ENCODE data around the gene STOML1.
A peak's percentile ranks its signal among the peaks of the same experiment; 100 is the strongest.
"Not testable (repeated sequence)": the region's sequence is repeated elsewhere in the genome, so short reads cannot be mapped to it uniquely, and the experiment has no call there.

Gene STOML1

DNA sequence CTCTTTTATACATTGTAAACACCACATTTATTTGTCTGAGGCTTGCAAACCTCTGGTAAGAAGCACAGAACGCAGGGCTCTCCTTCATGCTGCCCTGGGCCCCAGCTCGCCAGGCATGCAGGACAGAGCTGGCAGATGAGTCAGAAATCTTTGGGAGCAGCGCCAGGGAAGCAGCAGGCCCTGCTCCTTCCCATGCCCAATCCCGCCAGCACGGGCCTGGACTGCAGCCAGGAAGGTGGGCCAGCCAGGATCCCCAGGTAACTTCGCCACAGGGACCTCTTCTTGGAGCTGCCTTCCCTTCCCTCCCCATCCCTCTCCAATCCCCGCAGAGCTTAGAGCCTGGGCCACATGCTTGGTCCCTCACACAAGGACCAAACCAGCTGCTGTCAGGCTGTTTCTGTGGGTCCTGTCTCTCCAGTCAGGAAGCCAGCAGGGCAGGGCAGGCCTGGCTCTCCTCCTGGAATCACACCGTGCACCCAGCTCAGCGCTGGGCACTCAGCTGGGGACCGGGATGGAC, 8.8 kb downstream of the STOML1 start:
- no peak for DNase-seq
- WGBS (ENCODE audit: insufficient coverage) = 46% methylated on average over 5 of the region's 10 CpGs
- Histone ChIP-seq H3K27me3 (replicated peaks in 2 of 5; ENCODE audit: control insufficient read depth in 4 of 5, insufficient read depth in 5 of 5, low read length in 4 of 5) (no peaks in the 10 kb centered on the region), H3K4me1 (ENCODE audit: control extremely low read depth in 1 of 4, control insufficient read depth in 4 of 4, insufficient read depth in 4 of 4, low read length in 3 of 4) (peaks cover 23 to 84% (median 74%) of the 10 kb centered on the region in 4 experiments), H3K4me3 (ENCODE audit: control insufficient read depth in 1 of 7, extremely low read depth in 1 of 7, insufficient read depth in 4 of 7, low read depth in 2 of 7, low read length in 6 of 7) (peak overlapping the region in 2 of 7 experiments; percentile 19 to 36), H3K36me3 (ENCODE audit: control insufficient read depth in 4 of 4, insufficient read depth in 4 of 4, low read length in 3 of 4) (no peaks in the 10 kb centered on the region), H3K27ac (ENCODE audit: insufficient read depth in 1 of 2, low read depth in 1 of 2, low read length in 2 of 2, poor library complexity in 1 of 2, severe bottlenecking in 2 of 2) (peak overlapping the region in 1 of 2 experiments; percentile 50), H3K9me3 (ENCODE audit: control extremely low read depth in 1 of 5, control insufficient read depth in 4 of 5, insufficient read depth in 2 of 5, low read depth in 1 of 5, low read length in 4 of 5) (no peaks in the 10 kb centered on the region)
- POLR2A ChIA-PET = interaction anchor here (1.0 kb wide), 1 partner anchor 9 kb away, joined by 4 read pairs; no protein-coding TSS in a partner anchor
- CTCF ChIA-PET = interaction anchor here (1.0 to 3.7 kb wide), 4 partner anchors 9 to 66 kb away, joined by 3 to 25 read pairs (median 5); partner anchors contain the start of gene PML

DNA sequence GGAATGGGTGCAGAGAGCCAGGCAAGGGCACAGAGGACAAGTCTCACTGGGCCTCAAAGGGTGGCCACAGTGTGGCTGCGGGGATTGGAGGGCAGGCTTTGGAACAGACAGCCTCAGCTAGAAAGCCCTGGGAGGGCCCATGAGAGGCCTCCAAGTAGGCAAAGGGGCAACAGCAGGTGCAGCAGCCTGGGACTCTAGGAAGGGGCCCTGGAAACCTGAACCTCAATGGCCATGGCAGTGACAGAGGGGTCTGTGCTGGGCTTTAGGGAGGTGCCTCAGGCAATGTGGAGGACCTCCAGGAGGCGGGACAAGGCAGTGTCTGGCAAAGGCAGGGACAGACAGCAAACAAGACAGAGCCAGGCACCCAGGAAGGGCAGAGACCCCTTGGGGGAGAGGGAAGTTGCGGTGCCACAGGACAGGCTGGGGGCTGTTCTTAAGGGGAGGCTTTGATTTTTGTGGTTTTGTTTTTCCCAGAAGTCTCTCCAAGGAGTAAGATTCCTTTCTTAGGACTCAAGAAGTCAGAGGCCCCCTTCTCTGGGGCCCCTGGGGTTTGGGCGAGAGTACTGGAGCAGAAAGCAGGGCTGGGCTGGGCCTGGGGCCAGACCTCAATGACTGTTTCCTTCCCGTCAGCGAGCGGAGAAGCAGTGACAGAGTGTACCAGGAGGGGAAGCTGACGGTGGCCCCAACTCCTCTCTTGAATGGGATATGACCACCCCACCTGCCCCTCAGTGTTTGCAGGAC, 9.7 kb downstream of the STOML1 start:
- WGBS (ENCODE audit: insufficient coverage) = 6% methylated on average over 8 of the region's 8 CpGs
- ChIA-PET CTCF (interaction anchor here (1.0 to 3.7 kb wide), 4 partner anchors 8 to 66 kb away, joined by 3 to 25 read pairs (median 4); partner anchors contain the start of gene PML), POLR2A (interaction anchor here (1.0 kb wide), 1 partner anchor 8 kb away, joined by 4 read pairs; no protein-coding TSS in a partner anchor)
- H3K9me3 ChIP-seq (ENCODE audit: control extremely low read depth in 1 of 5, control insufficient read depth in 4 of 5, insufficient read depth in 2 of 5, low read depth in 1 of 5, low read length in 4 of 5) = no peaks in the 10 kb centered on the region
- H3K4me3 ChIP-seq (ENCODE audit: control insufficient read depth in 1 of 7, extremely low read depth in 1 of 7, insufficient read depth in 4 of 7, low read depth in 2 of 7, low read length in 6 of 7) = peak overlapping the region in 5 of 7 experiments; percentile 8 to 62 (median 42)
- H3K4me1 ChIP-seq (ENCODE audit: control extremely low read depth in 1 of 4, control insufficient read depth in 4 of 4, insufficient read depth in 4 of 4, low read length in 3 of 4) = peaks cover 23 to 75% (median 69%) of the 10 kb centered on the region in 4 experiments
- H3K36me3 ChIP-seq (ENCODE audit: control insufficient read depth in 4 of 4, insufficient read depth in 4 of 4, low read length in 3 of 4) = no peaks in the 10 kb centered on the region
- peak; percentile 83 to 95 (median 93) for DNase-seq
- H3K27ac ChIP-seq (ENCODE audit: insufficient read depth in 1 of 2, low read depth in 1 of 2, low read length in 2 of 2, poor library complexity in 1 of 2, severe bottlenecking in 2 of 2) = peak overlapping the region; percentile 36 to 82
- no peaks in the 10 kb centered on the region for H3K27me3 ChIP-seq (replicated peaks in 2 of 5; ENCODE audit: control insufficient read depth in 4 of 5, insufficient read depth in 5 of 5, low read length in 4 of 5)

DNA sequence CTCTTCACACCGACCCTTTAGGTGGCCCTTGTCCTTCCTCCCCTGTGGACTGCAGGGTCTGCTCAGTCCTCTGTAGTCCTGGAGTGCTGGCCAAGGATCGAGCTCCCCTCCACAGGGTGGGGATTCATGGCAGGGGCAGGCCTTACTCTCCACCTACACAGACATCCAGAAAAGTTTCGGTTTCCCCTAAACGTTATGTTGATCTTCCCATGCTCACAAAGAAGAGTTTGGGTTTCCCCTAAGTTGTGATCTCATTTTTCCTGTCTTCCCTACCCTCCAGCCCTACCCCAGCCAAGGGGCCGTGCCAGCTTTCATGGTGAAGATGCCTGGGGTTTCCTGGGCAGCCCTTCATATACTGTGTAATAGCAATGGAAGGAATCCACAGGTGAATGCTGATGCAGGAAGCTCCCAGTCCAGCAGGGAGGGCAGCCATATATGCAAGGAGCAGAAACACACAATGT, 10.3 kb downstream of the STOML1 start:
- Histone ChIP-seq H3K4me1 (ENCODE audit: control extremely low read depth in 1 of 4, control insufficient read depth in 4 of 4, insufficient read depth in 4 of 4, low read length in 3 of 4) (peaks cover 23 to 70% (median 66%) of the 10 kb centered on the region in 4 experiments), H3K4me3 (ENCODE audit: control insufficient read depth in 1 of 7, extremely low read depth in 1 of 7, insufficient read depth in 4 of 7, low read depth in 2 of 7, low read length in 6 of 7) (peak overlapping the region in 3 of 7 experiments; percentile 37 to 62 (median 59)), H3K9me3 (ENCODE audit: control extremely low read depth in 1 of 5, control insufficient read depth in 4 of 5, insufficient read depth in 2 of 5, low read depth in 1 of 5, low read length in 4 of 5) (no peaks in the 10 kb centered on the region), H3K27ac (ENCODE audit: insufficient read depth in 1 of 2, low read depth in 1 of 2, low read length in 2 of 2, poor library complexity in 1 of 2, severe bottlenecking in 2 of 2) (peak overlapping the region; percentile 36 to 82), H3K27me3 (replicated peaks in 2 of 5; ENCODE audit: control insufficient read depth in 4 of 5, insufficient read depth in 5 of 5, low read length in 4 of 5) (no peaks in the 10 kb centered on the region), H3K36me3 (ENCODE audit: control insufficient read depth in 4 of 4, insufficient read depth in 4 of 4, low read length in 3 of 4) (no peaks in the 10 kb centered on the region)
- no peak for DNase-seq
- CTCF ChIA-PET = interaction anchor here (1.0 to 3.7 kb wide), 3 partner anchors 10 to 67 kb away, joined by 3 to 25 read pairs (median 3); no protein-coding TSS in a partner anchor
- POLR2A ChIA-PET = no interaction called here
- WGBS (ENCODE audit: insufficient coverage) = 28% methylated on average over 3 of the region's 5 CpGs

DNA sequence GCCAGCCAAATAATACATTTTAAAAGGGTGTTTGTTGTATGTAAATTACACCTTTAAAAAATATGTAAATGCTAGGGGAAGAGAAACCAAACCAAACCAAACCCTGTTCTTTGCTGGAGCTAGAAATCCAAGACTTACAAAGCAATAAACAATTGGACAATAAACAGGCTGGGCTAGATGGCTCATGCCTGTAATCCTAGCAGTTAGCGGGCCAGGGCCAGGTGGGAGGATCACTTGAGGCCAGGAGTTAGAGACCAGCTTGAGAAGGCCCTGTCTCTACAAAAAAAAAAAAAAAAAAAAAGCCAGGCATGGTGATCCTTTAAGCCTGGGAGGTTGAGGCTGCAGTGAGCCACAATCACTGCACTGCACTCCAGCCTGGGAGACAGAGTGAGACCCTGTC, 12.5 kb downstream of the STOML1 start:
- ChIA-PET POLR2A (no interaction called here), CTCF (interaction anchor here (0.9 to 1.0 kb wide), 2 partner anchors 15 to 28 kb away, joined by 3 to 4 read pairs; partner anchors contain the start of gene PML)
- DNase-seq = no peak
- Histone ChIP-seq H3K4me3 (ENCODE audit: control insufficient read depth in 1 of 7, extremely low read depth in 1 of 7, insufficient read depth in 4 of 7, low read depth in 2 of 7, low read length in 6 of 7) (no peak overlapping the region), H3K27ac (ENCODE audit: insufficient read depth in 1 of 2, low read depth in 1 of 2, low read length in 2 of 2, poor library complexity in 1 of 2, severe bottlenecking in 2 of 2) (no peak overlapping the region), H3K27me3 (replicated peaks in 2 of 5; ENCODE audit: control insufficient read depth in 4 of 5, insufficient read depth in 5 of 5, low read length in 4 of 5) (no peaks in the 10 kb centered on the region), H3K9me3 (ENCODE audit: control extremely low read depth in 1 of 5, control insufficient read depth in 4 of 5, insufficient read depth in 2 of 5, low read depth in 1 of 5, low read length in 4 of 5) (no peaks in the 10 kb centered on the region), H3K36me3 (ENCODE audit: control insufficient read depth in 4 of 4, insufficient read depth in 4 of 4, low read length in 3 of 4) (no peaks in the 10 kb centered on the region), H3K4me1 (ENCODE audit: control extremely low read depth in 1 of 4, control insufficient read depth in 4 of 4, insufficient read depth in 4 of 4, low read length in 3 of 4) (peaks cover 23 to 70% (median 63%) of the 10 kb centered on the region in 4 experiments)
- 100% methylated on average over 1 of the region's 1 CpG for WGBS (ENCODE audit: insufficient coverage)

DNA sequence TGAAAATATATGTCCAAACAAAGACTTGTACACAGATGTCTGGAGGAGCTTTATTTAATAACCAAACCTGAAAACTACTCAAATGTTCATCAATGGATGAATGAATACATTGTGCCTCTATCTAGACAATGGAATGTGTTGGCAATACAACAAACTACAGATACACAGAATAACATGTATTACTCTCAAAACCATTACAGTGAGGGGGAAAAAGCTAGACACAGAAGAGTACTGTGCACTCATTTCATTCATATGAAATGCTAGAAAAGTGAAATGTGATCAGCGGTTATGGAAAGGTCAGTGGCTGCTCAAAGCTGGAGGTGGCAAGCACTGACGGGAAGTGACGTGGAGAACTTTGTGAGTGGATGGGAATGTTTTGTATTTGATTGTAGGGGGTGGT, 13.2 kb downstream of the STOML1 start:
- no CpG with 5 or more reads among the region's 3 CpGs for WGBS (ENCODE audit: insufficient coverage)

DNA sequence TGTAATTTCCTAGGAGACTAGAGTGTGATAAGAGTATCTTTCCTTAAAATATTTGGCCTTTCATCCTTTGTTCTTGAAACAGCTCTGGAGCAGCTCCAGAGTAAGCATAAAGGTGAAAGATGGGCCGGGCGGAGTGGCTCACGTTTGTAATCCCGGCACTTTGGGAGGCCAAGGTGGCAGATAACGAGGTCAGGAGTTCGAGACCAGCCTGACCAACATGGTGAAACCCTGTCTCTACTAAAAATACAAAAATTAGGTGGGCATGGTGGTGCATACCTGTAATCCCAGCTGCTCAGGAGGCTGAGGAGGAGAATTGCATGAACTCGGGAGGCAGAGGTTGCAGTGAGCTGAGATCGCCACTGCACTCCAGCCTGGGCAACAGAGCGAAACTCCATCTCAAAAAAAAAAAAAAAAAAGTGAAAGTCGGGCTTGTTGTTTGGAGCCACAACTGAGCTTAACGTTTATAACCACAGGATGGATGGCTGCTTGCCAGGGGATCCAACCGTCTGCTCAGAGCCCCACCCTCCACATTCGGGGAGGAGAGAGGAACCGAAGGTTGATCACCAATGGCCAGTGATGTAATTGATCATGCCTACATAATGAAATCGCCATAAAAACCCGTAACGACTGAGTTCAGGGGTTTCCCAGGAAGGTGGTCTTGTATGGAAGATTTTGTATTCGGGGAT, 16.5 kb downstream of the STOML1 start:
- H3K36me3 ChIP-seq (ENCODE audit: control insufficient read depth in 4 of 4, insufficient read depth in 4 of 4, low read length in 3 of 4); H3K27ac ChIP-seq (ENCODE audit: insufficient read depth in 1 of 2, low read depth in 1 of 2, low read length in 2 of 2, poor library complexity in 1 of 2, severe bottlenecking in 2 of 2); H3K27me3 ChIP-seq (replicated peaks in 2 of 5; ENCODE audit: control insufficient read depth in 4 of 5, insufficient read depth in 5 of 5, low read length in 4 of 5); H3K9me3 ChIP-seq (ENCODE audit: control extremely low read depth in 1 of 5, control insufficient read depth in 4 of 5, insufficient read depth in 2 of 5, low read depth in 1 of 5, low read length in 4 of 5): not testable (repeated sequence)
- 25% methylated on average over 11 of the region's 18 CpGs for WGBS (ENCODE audit: insufficient coverage)
- ChIA-PET POLR2A (interaction anchor here (1.4 kb wide), 1 partner anchor 19 kb away, joined by 3 read pairs; no protein-coding TSS in a partner anchor), CTCF (interaction anchor here (0.6 to 7.8 kb wide), 12 partner anchors 11 to 332 kb away, joined by 3 to 96 read pairs (median 4); partner anchors contain the start of genes PML and STOML1)
- peak overlapping the region in 3 of 7 experiments; percentile 50 to 66 (median 65) for H3K4me3 ChIP-seq (ENCODE audit: control insufficient read depth in 1 of 7, extremely low read depth in 1 of 7, insufficient read depth in 4 of 7, low read depth in 2 of 7, low read length in 6 of 7)
- H3K4me1 ChIP-seq (ENCODE audit: control extremely low read depth in 1 of 4, control insufficient read depth in 4 of 4, insufficient read depth in 4 of 4, low read length in 3 of 4) = peaks cover 3 to 41% (median 32%) of the 10 kb centered on the region in 4 experiments
- DNase-seq = peak; percentile 59 to 91 (median 89)

More for the DNA sequence above, 13.2 kb downstream of the STOML1 start:
- no peak overlapping the region for H3K4me3 ChIP-seq (ENCODE audit: control insufficient read depth in 1 of 7, extremely low read depth in 1 of 7, insufficient read depth in 4 of 7, low read depth in 2 of 7, low read length in 6 of 7)
- CTCF ChIA-PET = interaction anchor here (0.8 to 1.6 kb wide), 6 partner anchors 9 to 74 kb away, joined by 3 to 6 read pairs (median 4); partner anchors contain the start of gene PML
- H3K4me1 ChIP-seq (ENCODE audit: control extremely low read depth in 1 of 4, control insufficient read depth in 4 of 4, insufficient read depth in 4 of 4, low read length in 3 of 4) = peaks cover 21 to 64% (median 56%) of the 10 kb centered on the region in 4 experiments
- DNase-seq = no peak
- no peaks in the 10 kb centered on the region for H3K27me3 ChIP-seq (replicated peaks in 2 of 5; ENCODE audit: control insufficient read depth in 4 of 5, insufficient read depth in 5 of 5, low read length in 4 of 5)
- H3K9me3 ChIP-seq (ENCODE audit: control extremely low read depth in 1 of 5, control insufficient read depth in 4 of 5, insufficient read depth in 2 of 5, low read depth in 1 of 5, low read length in 4 of 5) = no peaks in the 10 kb centered on the region
- H3K27ac ChIP-seq (ENCODE audit: insufficient read depth in 1 of 2, low read depth in 1 of 2, low read length in 2 of 2, poor library complexity in 1 of 2, severe bottlenecking in 2 of 2) = no peak overlapping the region
- no peaks in the 10 kb centered on the region for H3K36me3 ChIP-seq (ENCODE audit: control insufficient read depth in 4 of 4, insufficient read depth in 4 of 4, low read length in 3 of 4)
- POLR2A ChIA-PET = no interaction called here

Data from common myeloid progenitor, CD34-positive (primary cell).